ENCODE data around the gene CADM2.

The CADM2 gene

GRCh38 chr3:85584779-85585356 is 626.1 kb downstream of the CADM2 start:
- no peak for TF ChIP-seq CTCF (IDR thresholded peaks at IDR 0.05; ENCODE audit: low read length, missing control alignments)
- no peak for DNase-seq (ENCODE audit: low read depth)
- H3K4me3 ChIP-seq (replicated peaks; ENCODE audit: low read depth, low read length) = no peak overlapping the region

GRCh38 chr3:85586018-85586417 is 627.2 kb downstream of the CADM2 start:
- H3K4me3 ChIP-seq (replicated peaks; ENCODE audit: low read depth, low read length) = no peak overlapping the region
- no peak for TF ChIP-seq CTCF (IDR thresholded peaks at IDR 0.05; ENCODE audit: low read length, missing control alignments)
- DNase-seq (ENCODE audit: low read depth) = no peak

- H3K4me3 ChIP-seq (replicated peaks; ENCODE audit: low read depth, low read length) = no peak overlapping the region
- peak; percentile 48 for DNase-seq (ENCODE audit: low read depth)
These were observed 630.4 kb downstream of the CADM2 start for GRCh38 chr3:85589145-85589544.

GRCh38 chr3:85591451-85591850 is 632.7 kb downstream of the CADM2 start:
- H3K4me3 ChIP-seq (replicated peaks; ENCODE audit: low read depth, low read length) = no peak overlapping the region
- TF ChIP-seq CTCF (IDR thresholded peaks at IDR 0.05; ENCODE audit: low read length, missing control alignments) = no peak
- DNase-seq (ENCODE audit: low read depth) = no peak

More at GRCh38 chr3:85589145-85589544, 630.4 kb downstream of the CADM2 start:
- no peak for TF ChIP-seq CTCF (IDR thresholded peaks at IDR 0.05; ENCODE audit: low read length, missing control alignments)

- no peak overlapping the region for H3K4me3 ChIP-seq (replicated peaks; ENCODE audit: low read depth, low read length)
- no peak for DNase-seq (ENCODE audit: low read depth)
- no peak for TF ChIP-seq CTCF (IDR thresholded peaks at IDR 0.05; ENCODE audit: low read length, missing control alignments)
These were observed 633.5 kb downstream of the CADM2 start for GRCh38 chr3:85592256-85592655.

GRCh38 chr3:85594676-85595075 is 635.9 kb downstream of the CADM2 start:
- TF ChIP-seq CTCF (IDR thresholded peaks at IDR 0.05; ENCODE audit: low read length, missing control alignments) = no peak
- no peak overlapping the region for H3K4me3 ChIP-seq (replicated peaks; ENCODE audit: low read depth, low read length)
- DNase-seq (ENCODE audit: low read depth) = no peak

GRCh38 chr3:85603378-85603777 is 644.6 kb downstream of the CADM2 start:
- TF ChIP-seq CTCF (IDR thresholded peaks at IDR 0.05; ENCODE audit: low read length, missing control alignments) = no peak
- no peak for DNase-seq (ENCODE audit: low read depth)
- no peak overlapping the region for H3K4me3 ChIP-seq (replicated peaks; ENCODE audit: low read depth, low read length)

Data from fibroblast of pulmonary artery (primary cell).